Adipocyte (in vitro differentiated cells): ENCODE data around the gene FHL1.

Experiments used
- DNase-seq: peaks from one replicate; pipeline ENCODE4 v3.0.0-alpha.2; 2015; ENCODE audit warnings: low read depth
- H3K27me3 ChIP-seq: replicated peaks from 2 replicates; pipeline ENCODE4 v1.7.0; 2013; ENCODE audit warnings: mild to moderate bottlenecking, low read length, moderate library complexity; ENCODE audit not compliant: control insufficient read depth, insufficient read depth
- H3K36me3 ChIP-seq: 2 replicates; pipeline ENCODE4 v1.7.0; 2013; ENCODE audit warnings: low read length, mild to moderate bottlenecking, moderate library complexity; ENCODE audit not compliant: control insufficient read depth, insufficient read depth, severe bottlenecking
- H3K4me1 ChIP-seq: 2 replicates; pipeline ENCODE4 v1.7.0; 2013; ENCODE audit warnings: mild to moderate bottlenecking, low read length, moderate library complexity; ENCODE audit not compliant: control insufficient read depth, insufficient read depth
- H3K4me3 ChIP-seq: 2 replicates; pipeline ENCODE4 v1.7.0; 2013; ENCODE audit warnings: mild to moderate bottlenecking, low read length, moderate library complexity
- H3K9ac ChIP-seq: 2 replicates; pipeline ENCODE4 v1.7.0; 2013; ENCODE audit warnings: mild to moderate bottlenecking, low read length, moderate library complexity
- H3K9me3 ChIP-seq: 2 replicates; pipeline ENCODE4 v1.7.0; 2013; ENCODE audit warnings: mild to moderate bottlenecking, low read length, moderate library complexity; ENCODE audit not compliant: control insufficient read depth

FHL1 gene

DNA sequence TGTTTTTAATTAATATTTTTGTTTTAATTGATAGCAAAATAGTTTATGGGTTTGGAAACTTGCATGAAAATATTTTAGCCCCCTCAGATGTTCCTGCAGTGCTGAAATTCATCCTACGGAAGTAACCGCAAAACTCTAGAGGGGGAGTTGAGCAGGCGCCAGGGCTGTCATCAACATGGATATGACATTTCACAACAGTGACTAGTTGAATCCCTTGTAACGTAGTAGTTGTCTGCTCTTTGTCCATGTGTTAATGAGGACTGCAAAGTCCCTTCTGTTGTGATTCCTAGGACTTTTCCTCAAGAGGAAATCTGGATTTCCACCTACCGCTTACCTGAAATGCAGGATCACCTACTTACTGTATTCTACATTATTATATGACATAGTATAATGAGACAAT is 63.5 kb downstream of the FHL1 start:
- peak overlapping the region; percentile 84 for H3K9ac ChIP-seq
- DNase-seq, result no peak
- H3K27me3 ChIP-seq, result no peaks in the 10 kb centered on the region
- peaks cover 49% of the 10 kb centered on the region for H3K36me3 ChIP-seq
- no peaks in the 10 kb centered on the region for H3K9me3 ChIP-seq
- H3K4me1 ChIP-seq, result peaks cover 65% of the 10 kb centered on the region
- no peak overlapping the region for H3K4me3 ChIP-seq

DNA sequence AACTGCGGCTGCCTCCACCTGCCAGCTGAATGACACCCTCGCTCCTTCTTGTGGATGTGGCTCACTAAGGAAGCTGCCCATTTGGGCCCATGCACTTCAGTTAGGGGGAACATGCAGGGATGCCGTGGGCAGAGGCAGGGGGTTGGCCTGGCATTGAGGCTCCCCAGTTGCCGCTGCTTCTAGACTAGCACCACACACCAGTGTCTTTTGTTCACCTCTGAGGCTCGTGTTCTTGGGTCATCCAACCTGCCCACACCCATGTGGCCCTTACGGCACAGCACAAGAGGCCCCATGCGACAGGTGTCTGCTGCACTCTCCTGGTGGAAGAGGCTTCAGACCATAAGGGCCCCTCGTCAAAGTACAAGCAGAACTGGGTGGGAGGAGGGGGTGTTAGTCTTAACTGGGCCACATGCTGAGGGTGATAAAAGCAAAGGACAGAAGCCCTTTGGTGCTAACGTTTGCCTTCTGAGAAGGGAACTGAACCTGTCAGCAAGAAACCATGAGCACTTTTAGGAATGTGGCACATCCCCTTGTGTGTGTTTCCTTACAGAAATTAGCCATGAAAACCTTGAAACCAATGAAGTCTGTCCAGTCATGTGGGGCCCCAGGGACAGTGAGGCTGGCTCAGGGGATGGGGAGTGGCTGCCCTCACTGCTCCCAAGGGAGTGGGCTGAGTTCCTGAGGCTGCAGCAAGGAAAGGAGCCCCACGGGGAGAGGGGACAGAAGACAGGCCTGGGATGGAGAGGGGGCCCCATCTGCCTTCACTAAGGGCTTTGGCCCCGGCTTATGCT is 64.6 kb downstream of the FHL1 start:
- H3K4me3 ChIP-seq, result no peak overlapping the region
- H3K4me1 ChIP-seq, result peaks cover 68% of the 10 kb centered on the region
- H3K9me3 ChIP-seq, result no peaks in the 10 kb centered on the region
- peak overlapping the region; percentile 17 for H3K9ac ChIP-seq
- no peak for DNase-seq
- H3K27me3 ChIP-seq, result no peaks in the 10 kb centered on the region
- peaks cover 41% of the 10 kb centered on the region for H3K36me3 ChIP-seq

DNA sequence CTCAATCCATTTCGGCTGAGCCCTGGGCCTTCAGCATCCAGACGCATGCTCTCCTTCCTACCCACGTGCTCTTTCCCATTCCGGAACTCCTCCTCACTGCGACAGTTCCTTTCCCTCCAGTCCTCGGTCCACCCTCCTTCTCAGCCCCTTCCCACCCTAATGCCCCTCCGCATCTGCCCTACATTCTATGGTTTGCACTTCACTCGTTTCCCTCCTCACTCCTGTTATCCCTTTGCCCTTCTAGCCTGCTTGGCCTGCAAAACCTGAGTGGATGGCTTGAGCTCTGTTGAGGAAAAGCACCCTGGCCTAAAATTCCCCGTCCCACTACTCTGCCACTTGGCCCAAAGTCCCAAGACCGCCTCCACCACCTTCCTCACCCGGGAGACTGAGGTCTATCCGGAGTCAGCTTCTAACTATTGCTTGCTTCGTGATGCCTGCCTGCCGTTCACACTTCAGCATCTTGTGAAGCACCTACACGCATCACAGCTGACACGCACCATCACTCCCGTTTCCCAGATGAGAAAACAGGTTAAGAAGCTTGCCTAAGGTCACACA is 65.3 kb downstream of the FHL1 start:
- peaks cover 63% of the 10 kb centered on the region for H3K4me1 ChIP-seq
- no peaks in the 10 kb centered on the region for H3K9me3 ChIP-seq
- H3K4me3 ChIP-seq, result no peak overlapping the region
- H3K9ac ChIP-seq, result peak overlapping the region; percentile 73
- no peak for DNase-seq
- H3K27me3 ChIP-seq, result no peaks in the 10 kb centered on the region
- peaks cover 41% of the 10 kb centered on the region for H3K36me3 ChIP-seq

DNA sequence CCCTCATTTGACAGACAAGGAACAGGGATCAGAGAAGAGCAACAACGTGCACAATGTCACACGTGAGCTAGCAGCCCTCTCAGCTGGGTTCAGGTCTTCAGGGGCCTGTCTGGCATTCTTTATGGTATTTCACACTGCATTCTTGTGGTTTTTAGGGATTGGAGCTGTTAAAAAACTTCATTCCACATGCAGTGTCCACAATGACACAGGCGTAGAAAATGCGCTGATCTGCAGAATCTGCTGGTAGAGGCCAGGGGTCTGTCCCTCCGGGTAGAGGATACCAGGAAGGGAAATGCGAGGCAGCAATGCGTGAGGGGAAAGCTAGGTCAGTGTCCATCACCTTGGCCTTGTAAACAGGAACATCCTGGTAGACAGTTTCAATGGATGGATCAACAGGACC is 67.2 kb downstream of the FHL1 start:
- peak; percentile 69 for DNase-seq
- H3K9me3 ChIP-seq, result no peaks in the 10 kb centered on the region

DNA sequence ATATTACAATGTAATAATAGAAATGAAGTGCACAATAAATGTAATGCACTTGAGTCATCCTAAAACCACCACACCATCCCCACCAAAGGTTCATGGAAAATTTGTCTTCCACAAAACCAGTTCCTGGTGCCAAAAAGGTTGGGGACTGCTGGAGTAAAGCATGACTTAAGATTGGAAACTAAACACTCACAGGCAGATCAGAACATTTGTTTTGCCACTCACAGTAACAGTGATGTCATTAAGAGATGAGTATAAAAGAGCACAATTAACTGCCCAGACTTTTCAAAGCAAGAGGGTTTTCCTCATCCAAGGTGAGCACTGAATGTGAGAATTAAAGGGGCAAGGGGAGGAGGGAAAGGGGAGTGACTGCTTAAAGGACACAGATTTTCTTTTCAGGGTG is 68.2 kb downstream of the FHL1 start:
- Histone ChIP-seq H3K36me3 (peaks cover 46% of the 10 kb centered on the region), H3K27me3 (peaks cover 10% of the 10 kb centered on the region), H3K4me1 (peaks cover 38% of the 10 kb centered on the region), H3K9ac (peak overlapping the region; percentile 80), H3K9me3 (no peaks in the 10 kb centered on the region), H3K4me3 (no peak overlapping the region)
- no peak for DNase-seq

More for the DNA sequence above, 67.2 kb downstream of the FHL1 start:
- Histone ChIP-seq H3K4me3 (no peak overlapping the region), H3K9ac (peak overlapping the region; percentile 80), H3K4me1 (peaks cover 47% of the 10 kb centered on the region), H3K27me3 (peaks cover under 1% of the 10 kb centered on the region), H3K36me3 (peaks cover 46% of the 10 kb centered on the region)

DNA sequence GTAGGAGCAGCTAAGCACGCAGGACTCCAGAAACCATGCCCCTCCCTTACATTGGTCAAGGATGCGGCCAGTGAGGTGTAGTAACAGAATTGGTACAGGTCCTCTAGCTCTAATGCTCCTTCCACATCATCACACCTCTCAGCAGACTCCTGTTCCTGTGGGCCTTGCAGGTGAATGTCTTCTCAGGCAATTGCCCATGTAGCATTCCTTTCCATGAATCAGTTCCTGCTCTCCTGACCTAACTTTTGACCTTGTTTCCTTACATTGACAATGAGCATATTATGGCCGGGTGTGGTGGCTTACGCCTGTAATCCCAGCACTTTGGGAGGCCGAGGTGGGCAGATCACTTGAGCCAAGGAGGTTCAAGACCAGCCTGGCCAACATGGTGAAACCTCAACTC is 72.6 kb downstream of the FHL1 start:
- Histone ChIP-seq H3K36me3 (peaks cover 77% of the 10 kb centered on the region), H3K9me3 (no peaks in the 10 kb centered on the region), H3K4me3 (no peak overlapping the region), H3K4me1 (peaks cover 8% of the 10 kb centered on the region), H3K27me3 (peaks cover 28% of the 10 kb centered on the region), H3K9ac (no peak overlapping the region)
- no peak for DNase-seq

DNA sequence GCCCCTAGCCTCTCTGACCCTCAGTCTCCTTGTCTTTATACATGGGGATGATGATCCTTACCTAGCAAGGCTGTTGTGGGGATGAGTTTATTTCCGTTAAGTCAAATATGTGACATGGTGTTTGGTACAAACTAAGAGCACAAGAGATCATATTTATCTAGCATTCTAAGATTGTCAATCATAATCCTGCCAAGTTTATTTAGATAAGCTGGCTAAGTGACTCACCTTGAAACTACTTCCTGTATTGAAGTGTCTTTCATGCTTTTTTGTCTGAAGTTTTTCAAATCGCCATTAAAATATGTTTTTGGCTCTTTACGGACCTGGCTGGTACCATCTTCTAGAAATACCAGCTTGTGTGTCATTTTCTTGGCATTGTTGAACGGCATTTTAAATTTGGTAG is 73.2 kb downstream of the FHL1 start:
- no peak overlapping the region for H3K4me3 ChIP-seq
- peaks cover 83% of the 10 kb centered on the region for H3K36me3 ChIP-seq
- H3K9me3 ChIP-seq, result no peaks in the 10 kb centered on the region
- H3K9ac ChIP-seq, result no peak overlapping the region
- peaks cover 4% of the 10 kb centered on the region for H3K4me1 ChIP-seq
- H3K27me3 ChIP-seq, result peaks cover 28% of the 10 kb centered on the region
- no peak for DNase-seq

DNA sequence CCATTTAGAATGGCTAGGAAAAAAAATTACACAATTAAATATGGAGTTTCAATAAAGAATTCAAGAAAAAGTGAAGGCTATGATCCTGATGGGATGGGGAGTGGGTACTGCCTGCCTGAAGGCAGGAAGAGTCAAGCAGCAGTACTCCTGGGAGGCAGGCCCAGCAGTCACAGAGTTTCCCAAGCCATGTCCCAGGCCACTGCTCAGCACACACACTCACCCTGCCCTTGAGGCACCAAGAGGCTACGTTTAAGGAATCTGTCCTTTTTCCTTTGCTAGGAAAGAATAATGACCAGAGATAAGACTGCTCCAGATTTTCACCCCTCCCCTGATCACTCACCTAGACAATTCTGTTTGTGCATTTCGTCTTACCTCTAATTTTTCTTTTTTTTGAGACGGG is 73.6 kb downstream of the FHL1 start:
- peaks cover 88% of the 10 kb centered on the region for H3K36me3 ChIP-seq

DNA sequence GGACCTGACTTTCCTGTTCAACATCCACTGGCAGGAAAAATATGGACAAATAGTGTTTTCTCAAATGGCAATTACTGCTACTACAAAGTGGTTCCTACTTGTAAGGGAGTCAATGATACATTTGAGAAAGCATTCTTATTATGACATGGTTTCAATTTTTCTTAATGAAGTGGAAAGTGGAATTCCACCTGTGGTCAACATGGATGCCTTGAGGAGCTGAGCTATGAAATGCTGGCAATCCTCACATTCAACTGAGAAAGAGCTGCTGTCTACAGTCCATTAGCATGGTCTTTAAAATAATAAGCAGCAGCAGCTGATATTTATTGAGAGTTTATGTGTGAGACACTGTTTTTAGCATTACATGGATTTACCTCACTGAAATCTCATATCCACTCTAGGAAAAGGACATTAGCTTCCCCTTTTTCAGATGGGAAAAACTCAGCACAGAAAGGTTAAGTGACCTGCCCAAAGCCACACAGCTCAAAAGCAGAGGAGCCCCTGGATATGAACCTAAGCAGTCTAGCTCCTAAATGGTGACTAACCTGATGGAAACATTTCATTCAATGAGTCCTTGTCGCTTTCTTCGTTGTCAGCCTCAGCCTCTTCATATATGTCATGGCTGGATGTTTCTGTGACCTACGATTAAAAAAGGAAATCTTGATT is 74.6 kb downstream of the FHL1 start:
- no peak for DNase-seq
- Histone ChIP-seq H3K36me3 (peaks cover 94% of the 10 kb centered on the region), H3K4me1 (no peaks in the 10 kb centered on the region)

More for the DNA sequence above, 73.6 kb downstream of the FHL1 start:
- Histone ChIP-seq H3K9me3 (no peaks in the 10 kb centered on the region), H3K27me3 (peaks cover 28% of the 10 kb centered on the region), H3K4me1 (peaks cover under 1% of the 10 kb centered on the region), H3K4me3 (no peak overlapping the region), H3K9ac (no peak overlapping the region)
- no peak for DNase-seq

DNA sequence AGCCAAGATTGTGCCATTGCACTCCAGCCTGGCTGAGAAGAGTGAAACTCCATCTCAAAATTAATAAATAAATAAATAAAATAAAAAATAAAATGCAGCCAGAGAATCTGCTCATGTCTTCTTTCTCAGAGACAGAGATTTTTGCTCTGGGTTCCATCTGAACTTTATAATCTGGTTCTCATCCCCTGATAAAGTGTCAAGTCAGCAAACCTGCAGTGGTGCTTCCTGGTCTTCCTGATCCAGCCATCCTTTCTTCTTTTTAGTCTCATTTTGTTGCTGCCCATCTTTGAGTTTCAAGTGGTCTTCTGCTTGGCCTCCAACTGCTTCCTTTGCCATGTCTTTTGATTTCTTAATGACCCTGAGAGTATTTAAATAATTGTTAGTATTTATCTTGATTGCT is 79.7 kb downstream of the FHL1 start:
- no peak for DNase-seq
- Histone ChIP-seq H3K27me3 (peaks cover 18% of the 10 kb centered on the region), H3K36me3 (peaks cover 88% of the 10 kb centered on the region), H3K9me3 (no peaks in the 10 kb centered on the region), H3K4me1 (no peaks in the 10 kb centered on the region), H3K4me3 (no peak overlapping the region), H3K9ac (no peak overlapping the region)

More for the DNA sequence above, 74.6 kb downstream of the FHL1 start:
- H3K4me3 ChIP-seq, result no peak overlapping the region
- H3K9ac ChIP-seq, result no peak overlapping the region
- peaks cover 35% of the 10 kb centered on the region for H3K27me3 ChIP-seq
- no peaks in the 10 kb centered on the region for H3K9me3 ChIP-seq

DNA sequence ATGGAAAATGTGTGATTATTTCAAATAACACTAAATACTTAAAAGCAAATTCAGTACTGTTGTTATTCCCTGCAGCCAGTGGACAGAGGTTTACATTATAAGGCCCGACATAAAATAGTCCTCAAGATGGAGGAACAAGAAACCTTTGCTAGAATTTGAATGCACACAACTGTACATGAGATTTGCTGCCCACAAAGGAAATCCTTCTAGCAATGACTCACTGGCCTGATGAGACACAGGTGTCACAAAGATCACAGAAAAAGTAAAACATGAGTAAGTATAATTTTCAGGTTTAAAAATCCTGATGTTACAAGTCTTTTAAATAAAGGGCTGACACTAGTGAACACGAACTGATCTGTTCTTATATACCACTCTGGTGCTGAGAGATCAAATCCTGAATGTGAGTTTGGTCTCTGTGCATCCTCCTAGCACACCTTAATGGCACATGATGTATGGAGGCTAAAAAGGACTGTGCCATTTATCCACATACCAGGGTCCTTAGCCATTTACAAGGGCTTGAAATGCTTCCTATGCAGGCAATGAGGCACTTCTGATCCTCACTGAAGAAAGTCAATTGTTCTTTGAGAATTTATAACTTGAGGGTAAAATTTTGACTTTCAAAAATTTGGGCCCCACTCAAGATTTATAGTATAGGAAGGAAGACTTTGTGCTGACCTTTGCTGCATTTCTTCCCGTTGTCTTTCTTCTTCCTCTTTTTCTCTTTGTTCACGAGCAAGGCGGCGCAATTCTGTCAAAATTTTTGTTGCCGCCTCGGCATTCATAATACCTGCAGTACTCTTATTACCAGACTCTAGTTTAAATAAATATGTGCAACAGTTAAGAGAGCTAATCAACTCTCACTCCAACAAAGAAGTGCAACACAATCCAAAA is 80.9 kb downstream of the FHL1 start:
- Histone ChIP-seq H3K36me3 (peaks cover 87% of the 10 kb centered on the region), H3K4me3 (no peak overlapping the region), H3K9me3 (no peaks in the 10 kb centered on the region), H3K9ac (no peak overlapping the region), H3K27me3 (peaks cover 7% of the 10 kb centered on the region), H3K4me1 (no peaks in the 10 kb centered on the region)
- DNase-seq, result no peak
